ENCODE results near the gene TAC3.

The TAC3 gene

DNA sequence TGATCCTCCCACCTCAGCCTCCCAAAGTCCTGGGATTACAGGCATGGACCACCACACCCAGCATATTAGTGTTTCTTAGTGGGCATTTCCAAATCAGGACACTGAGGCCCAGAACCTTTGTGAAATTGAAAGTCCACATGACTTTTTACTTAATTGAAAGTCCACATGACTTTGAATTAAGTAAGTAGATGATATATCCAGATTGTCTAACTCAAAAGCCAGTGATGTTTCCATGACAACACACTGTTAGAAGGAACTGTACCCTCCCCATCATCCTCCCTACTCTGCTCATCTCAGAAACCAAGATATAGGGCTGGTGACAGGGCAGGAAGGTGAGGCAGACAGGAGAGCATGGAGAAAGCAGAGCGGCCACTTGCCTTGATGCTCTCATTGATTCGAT lies 26.4 kb upstream of the TAC3 start:
- H3K36me3 ChIP-seq (ENCODE audit: insufficient read depth, low read length) = no peaks in the 10 kb centered on the region
- no peak overlapping the region for H3K4me2 ChIP-seq (ENCODE audit: low read depth, low read length, poor library complexity, severe bottlenecking)
- H3K27me3 ChIP-seq (ENCODE audit: insufficient read depth, low read length, poor library complexity, severe bottlenecking) = no peaks in the 10 kb centered on the region
- no peak overlapping the region for H3K9ac ChIP-seq (ENCODE audit: low read depth, low read length, poor library complexity, severe bottlenecking)
- H3K79me2 ChIP-seq (ENCODE audit: insufficient read depth, low read length) = no peaks in the 10 kb centered on the region
- no peaks in the 10 kb centered on the region for H4K20me1 ChIP-seq (ENCODE audit: insufficient read depth, low read length, poor library complexity, severe bottlenecking)
- no peaks in the 10 kb centered on the region for H3K9me2 ChIP-seq (replicated peaks; ENCODE audit: low read depth, low read length)
- no peak overlapping the region for H2AFZ ChIP-seq (ENCODE audit: low read length)
- peaks cover 10% of the 10 kb centered on the region for H3K4me1 ChIP-seq (ENCODE audit: insufficient read depth, low read length, poor library complexity, severe bottlenecking)
- TF ChIP-seq, protein P1, sequence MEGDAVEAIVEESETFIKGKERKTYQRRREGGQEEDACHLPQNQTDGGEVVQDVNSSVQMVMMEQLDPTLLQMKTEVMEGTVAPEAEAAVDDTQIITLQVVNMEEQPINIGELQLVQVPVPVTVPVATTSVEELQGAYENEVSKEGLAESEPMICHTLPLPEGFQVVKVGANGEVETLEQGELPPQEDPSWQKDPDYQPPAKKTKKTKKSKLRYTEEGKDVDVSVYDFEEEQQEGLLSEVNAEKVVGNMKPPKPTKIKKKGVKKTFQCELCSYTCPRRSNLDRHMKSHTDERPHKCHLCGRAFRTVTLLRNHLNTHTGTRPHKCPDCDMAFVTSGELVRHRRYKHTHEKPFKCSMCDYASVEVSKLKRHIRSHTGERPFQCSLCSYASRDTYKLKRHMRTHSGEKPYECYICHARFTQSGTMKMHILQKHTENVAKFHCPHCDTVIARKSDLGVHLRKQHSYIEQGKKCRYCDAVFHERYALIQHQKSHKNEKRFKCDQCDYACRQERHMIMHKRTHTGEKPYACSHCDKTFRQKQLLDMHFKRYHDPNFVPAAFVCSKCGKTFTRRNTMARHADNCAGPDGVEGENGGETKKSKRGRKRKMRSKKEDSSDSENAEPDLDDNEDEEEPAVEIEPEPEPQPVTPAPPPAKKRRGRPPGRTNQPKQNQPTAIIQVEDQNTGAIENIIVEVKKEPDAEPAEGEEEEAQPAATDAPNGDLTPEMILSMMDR (conservative IDR thresholded peaks at IDR 0.05; ENCODE audit: low read length) = no peak
- TF ChIP-seq EZH2phosphoT487 (IDR thresholded peaks at IDR 0.05; ENCODE audit: borderline replicate concordance) = no peak
- H3K4me3 ChIP-seq (ENCODE audit: low read length, poor library complexity, severe bottlenecking) = no peak overlapping the region
- H3F3A ChIP-seq (ENCODE audit: low read depth) = no peaks in the 10 kb centered on the region
- H3K9me3 ChIP-seq (ENCODE audit: insufficient read depth, low read depth, low read length) = no peaks in the 10 kb centered on the region

DNA sequence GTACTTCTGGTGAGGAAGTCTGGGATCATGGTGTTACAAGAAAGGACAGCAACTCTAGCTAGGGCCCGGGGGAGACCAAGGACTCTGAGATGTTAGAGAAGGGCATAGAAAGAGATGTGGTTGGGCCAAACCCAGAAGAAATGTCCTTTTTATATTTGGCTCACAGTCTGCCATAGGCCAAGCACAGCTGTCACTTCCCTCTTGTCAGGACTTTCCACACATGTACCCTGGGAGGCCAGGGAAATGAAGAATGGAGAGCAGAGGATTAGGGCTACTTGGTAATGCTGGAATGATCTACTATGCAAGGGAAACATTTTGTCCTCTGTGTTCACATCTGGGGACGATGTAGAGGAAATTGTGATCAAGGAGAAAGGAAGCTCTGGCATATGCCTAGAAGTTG lies 24.4 kb upstream of the TAC3 start:
- Histone ChIP-seq H3K4me2 (ENCODE audit: low read depth, low read length, poor library complexity, severe bottlenecking) (no peak overlapping the region), H3K27me3 (ENCODE audit: insufficient read depth, low read length, poor library complexity, severe bottlenecking) (no peaks in the 10 kb centered on the region), H3F3A (ENCODE audit: low read depth) (no peaks in the 10 kb centered on the region), H3K4me1 (ENCODE audit: insufficient read depth, low read length, poor library complexity, severe bottlenecking) (no peaks in the 10 kb centered on the region), H3K36me3 (ENCODE audit: insufficient read depth, low read length) (no peaks in the 10 kb centered on the region), H3K9ac (ENCODE audit: low read depth, low read length, poor library complexity, severe bottlenecking) (no peak overlapping the region), H4K20me1 (ENCODE audit: insufficient read depth, low read length, poor library complexity, severe bottlenecking) (no peaks in the 10 kb centered on the region), H2AFZ (ENCODE audit: low read length) (no peak overlapping the region), H3K79me2 (ENCODE audit: insufficient read depth, low read length) (no peaks in the 10 kb centered on the region), H3K9me3 (ENCODE audit: insufficient read depth, low read depth, low read length) (no peaks in the 10 kb centered on the region), H3K9me2 (replicated peaks; ENCODE audit: low read depth, low read length) (no peaks in the 10 kb centered on the region), H3K4me3 (ENCODE audit: low read length, poor library complexity, severe bottlenecking) (no peak overlapping the region)
- no peak for TF ChIP-seq EZH2phosphoT487 (IDR thresholded peaks at IDR 0.05; ENCODE audit: borderline replicate concordance)
- TF ChIP-seq, protein P1 (conservative IDR thresholded peaks at IDR 0.05; ENCODE audit: low read length) = no peak

DNA sequence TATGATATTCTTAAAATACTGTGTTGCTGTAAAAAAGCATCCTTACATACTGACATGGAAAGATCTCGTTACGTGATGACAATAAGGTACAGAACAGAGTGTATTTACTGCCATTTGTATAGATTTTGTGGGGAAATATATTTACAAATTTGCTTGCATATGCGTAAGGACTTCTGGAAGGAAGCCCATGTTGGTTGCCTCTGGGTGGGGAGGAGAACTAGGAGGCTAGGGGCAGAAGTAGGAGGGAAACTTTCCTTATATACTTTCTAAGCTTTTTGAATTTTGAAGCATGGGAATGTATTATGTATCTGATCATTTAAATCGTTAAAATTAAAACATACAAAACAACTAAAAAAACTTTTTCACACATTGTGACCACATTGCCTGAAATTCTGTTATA lies 23.9 kb upstream of the TAC3 start:
- H3K9me2 ChIP-seq (replicated peaks; ENCODE audit: low read depth, low read length) = no peaks in the 10 kb centered on the region
- H3K9me3 ChIP-seq (ENCODE audit: insufficient read depth, low read depth, low read length) = no peaks in the 10 kb centered on the region
- H3F3A ChIP-seq (ENCODE audit: low read depth) = no peaks in the 10 kb centered on the region
- H2AFZ ChIP-seq (ENCODE audit: low read length) = no peak overlapping the region
- TF ChIP-seq EZH2phosphoT487 (IDR thresholded peaks at IDR 0.05; ENCODE audit: borderline replicate concordance) = no peak
- TF ChIP-seq, protein P1 (conservative IDR thresholded peaks at IDR 0.05; ENCODE audit: low read length) = no peak
- H3K9ac ChIP-seq (ENCODE audit: low read depth, low read length, poor library complexity, severe bottlenecking) = no peak overlapping the region
- no peaks in the 10 kb centered on the region for H4K20me1 ChIP-seq (ENCODE audit: insufficient read depth, low read length, poor library complexity, severe bottlenecking)
- no peaks in the 10 kb centered on the region for H3K36me3 ChIP-seq (ENCODE audit: insufficient read depth, low read length)
- no peaks in the 10 kb centered on the region for H3K79me2 ChIP-seq (ENCODE audit: insufficient read depth, low read length)
- no peaks in the 10 kb centered on the region for H3K4me1 ChIP-seq (ENCODE audit: insufficient read depth, low read length, poor library complexity, severe bottlenecking)
- H3K4me2 ChIP-seq (ENCODE audit: low read depth, low read length, poor library complexity, severe bottlenecking) = no peak overlapping the region
- no peak overlapping the region for H3K4me3 ChIP-seq (ENCODE audit: low read length, poor library complexity, severe bottlenecking)
- H3K27me3 ChIP-seq (ENCODE audit: insufficient read depth, low read length, poor library complexity, severe bottlenecking) = no peaks in the 10 kb centered on the region

Measured in Loucy (cell line).